Neutrophil (primary cell): ENCODE results near the gene MDM2.

Experiments
- H3K27ac ChIP-seq: fragments of 200-600 bp; sonication (generic); 2 replicates; pipeline ENCODE4 v1.5.1; 2016; ENCODE audit warnings: mild to moderate bottlenecking, moderate library complexity
- H3K27me3 ChIP-seq: fragments of 200-600 bp; sonication (generic); 2 replicates; pipeline ENCODE4 v1.6.0; 2016; ENCODE audit warnings: mild to moderate bottlenecking
- H3K36me3 ChIP-seq: fragments of 200-600 bp; sonication (generic); 2 replicates; pipeline ENCODE4 v1.5.1; 2017
- H3K4me1 ChIP-seq, 2 experiments: fragments of 200-600 bp in 1 of 2; sonication (generic) in 1 of 2; 1 replicate in 1 of 2; 2 replicates in 1 of 2; pipeline versions ENCODE4 v1.5.1 to v1.6.1; 2013 to 2016; ENCODE audit warnings: low read depth in 1 of 2, low read length in 1 of 2, mild to moderate bottlenecking in 1 of 2, moderate library complexity in 1 of 2; ENCODE audit not compliant: control insufficient read depth in 1 of 2, insufficient read depth in 1 of 2
- H3K4me3 ChIP-seq, 2 experiments: fragments of 200-600 bp in 1 of 2; sonication (generic) in 1 of 2; 1 replicate in 1 of 2; 2 replicates in 1 of 2; pipeline ENCODE4 v1.5.1; 2013 to 2016; ENCODE audit warnings: low read depth in 1 of 2, low read length in 1 of 2, mild to moderate bottlenecking in 1 of 2, moderate library complexity in 1 of 2
- H3K9me3 ChIP-seq: fragments of 200-600 bp; sonication (generic); 2 replicates; pipeline ENCODE4 v1.5.1; 2016
- CTCF ChIP-seq: fragments of 200-600 bp; sonication (generic); IDR thresholded peaks from 2 replicates; pipeline ENCODE4 v1.5.1; 2016; ENCODE audit warnings: antibody characterized with exemption

The MDM2 gene

GRCh38 chr12:68779280-68779679 lies 28.7 kb upstream of the MDM2 start:
- Histone ChIP-seq H3K36me3 (no peaks in the 10 kb centered on the region), H3K27me3 (no peaks in the 10 kb centered on the region)
- no peak for TF ChIP-seq CTCF

GRCh38 chr12:68780731-68781130 lies 27.2 kb upstream of the MDM2 start:
- Histone ChIP-seq H3K27ac (no peak overlapping the region), H3K9me3 (no peaks in the 10 kb centered on the region), H3K36me3 (no peaks in the 10 kb centered on the region), H3K27me3 (no peaks in the 10 kb centered on the region), H3K4me3 (no peak overlapping the region), H3K4me1 (peaks cover 22 to 25% of the 10 kb centered on the region in 2 experiments)
- no peak for TF ChIP-seq CTCF

More at GRCh38 chr12:68779280-68779679, 28.7 kb upstream of the MDM2 start:
- Histone ChIP-seq H3K4me3 (no peak overlapping the region), H3K27ac (no peak overlapping the region), H3K9me3 (no peaks in the 10 kb centered on the region), H3K4me1 (peaks cover 9 to 10% of the 10 kb centered on the region in 2 experiments)

- TF ChIP-seq CTCF = no peak
- Histone ChIP-seq H3K36me3 (no peaks in the 10 kb centered on the region), H3K4me3 (no peak overlapping the region), H3K27me3 (no peaks in the 10 kb centered on the region), H3K4me1 (peaks cover 32 to 35% of the 10 kb centered on the region in 2 experiments), H3K9me3 (no peaks in the 10 kb centered on the region), H3K27ac (no peak overlapping the region)
Observed at GRCh38 chr12:68781728-68782127, 26.2 kb upstream of the MDM2 start.

- Histone ChIP-seq H3K27me3 (no peaks in the 10 kb centered on the region), H3K4me3 (no peak overlapping the region), H3K4me1 (peaks cover 50 to 56% of the 10 kb centered on the region in 2 experiments), H3K9me3 (no peaks in the 10 kb centered on the region), H3K27ac (peak overlapping the region; percentile 94), H3K36me3 (no peaks in the 10 kb centered on the region)
- no peak for TF ChIP-seq CTCF
Observed at GRCh38 chr12:68784015-68784414, 24.0 kb upstream of the MDM2 start.

GRCh38 chr12:68785358-68785757 lies 22.6 kb upstream of the MDM2 start:
- TF ChIP-seq CTCF = no peak
- H3K4me1 ChIP-seq = peaks cover 50 to 56% of the 10 kb centered on the region in 2 experiments

GRCh38 chr12:68785823-68786222 lies 22.2 kb upstream of the MDM2 start:
- no peak for TF ChIP-seq CTCF
- Histone ChIP-seq H3K27ac (peak overlapping the region; percentile 94), H3K4me1 (peaks cover 50 to 56% of the 10 kb centered on the region in 2 experiments), H3K36me3 (no peaks in the 10 kb centered on the region), H3K27me3 (no peaks in the 10 kb centered on the region), H3K4me3 (no peak overlapping the region), H3K9me3 (no peaks in the 10 kb centered on the region)

More at GRCh38 chr12:68785358-68785757, 22.6 kb upstream of the MDM2 start:
- no peak overlapping the region for H3K4me3 ChIP-seq
- H3K27ac ChIP-seq = peak overlapping the region; percentile 94
- H3K36me3 ChIP-seq = no peaks in the 10 kb centered on the region
- no peaks in the 10 kb centered on the region for H3K27me3 ChIP-seq
- H3K9me3 ChIP-seq = no peaks in the 10 kb centered on the region
